Measurements from ENCODE around the gene CSF2RB.

DNA sequence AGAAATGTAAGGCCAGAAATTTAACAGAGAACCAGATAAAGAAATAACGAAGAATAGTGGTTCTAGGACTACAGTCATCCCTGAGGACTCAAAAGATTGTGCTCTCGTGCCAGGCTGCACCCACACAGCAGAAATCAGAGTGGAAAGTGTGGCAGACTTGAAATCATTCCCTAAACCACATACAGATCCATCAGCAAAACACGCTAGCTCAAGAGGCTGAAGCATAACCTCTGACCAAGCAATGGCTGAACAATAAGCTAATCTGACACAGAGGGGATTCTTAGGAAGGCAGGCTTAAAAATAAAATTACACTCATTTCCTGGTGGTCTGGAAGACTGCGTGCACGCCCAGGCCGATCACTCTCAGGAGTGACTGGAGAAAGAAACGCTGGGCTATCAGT lies 33.7 kb upstream of the CSF2RB start:
- TF ChIP-seq, protein P1, sequence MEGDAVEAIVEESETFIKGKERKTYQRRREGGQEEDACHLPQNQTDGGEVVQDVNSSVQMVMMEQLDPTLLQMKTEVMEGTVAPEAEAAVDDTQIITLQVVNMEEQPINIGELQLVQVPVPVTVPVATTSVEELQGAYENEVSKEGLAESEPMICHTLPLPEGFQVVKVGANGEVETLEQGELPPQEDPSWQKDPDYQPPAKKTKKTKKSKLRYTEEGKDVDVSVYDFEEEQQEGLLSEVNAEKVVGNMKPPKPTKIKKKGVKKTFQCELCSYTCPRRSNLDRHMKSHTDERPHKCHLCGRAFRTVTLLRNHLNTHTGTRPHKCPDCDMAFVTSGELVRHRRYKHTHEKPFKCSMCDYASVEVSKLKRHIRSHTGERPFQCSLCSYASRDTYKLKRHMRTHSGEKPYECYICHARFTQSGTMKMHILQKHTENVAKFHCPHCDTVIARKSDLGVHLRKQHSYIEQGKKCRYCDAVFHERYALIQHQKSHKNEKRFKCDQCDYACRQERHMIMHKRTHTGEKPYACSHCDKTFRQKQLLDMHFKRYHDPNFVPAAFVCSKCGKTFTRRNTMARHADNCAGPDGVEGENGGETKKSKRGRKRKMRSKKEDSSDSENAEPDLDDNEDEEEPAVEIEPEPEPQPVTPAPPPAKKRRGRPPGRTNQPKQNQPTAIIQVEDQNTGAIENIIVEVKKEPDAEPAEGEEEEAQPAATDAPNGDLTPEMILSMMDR (conservative IDR thresholded peaks at IDR 0.05) = no peak
- no peak for TF ChIP-seq ZFX (IDR thresholded peaks at IDR 0.05)
